NCI-H748 treated with DMSO at 0.1 percent for 48 hours (cell line): ENCODE measurements around the gene HENMT1.
"Not testable (repeated sequence)": the region's sequence is repeated elsewhere in the genome, so short reads cannot be mapped to it uniquely, and the experiment has no call there.

ENCODE experiments used
- DNase-seq: peaks from one replicate; lab custom pipeline; 2025; lab: John Stamatoyannopoulos, UW

Gene HENMT1

DNA sequence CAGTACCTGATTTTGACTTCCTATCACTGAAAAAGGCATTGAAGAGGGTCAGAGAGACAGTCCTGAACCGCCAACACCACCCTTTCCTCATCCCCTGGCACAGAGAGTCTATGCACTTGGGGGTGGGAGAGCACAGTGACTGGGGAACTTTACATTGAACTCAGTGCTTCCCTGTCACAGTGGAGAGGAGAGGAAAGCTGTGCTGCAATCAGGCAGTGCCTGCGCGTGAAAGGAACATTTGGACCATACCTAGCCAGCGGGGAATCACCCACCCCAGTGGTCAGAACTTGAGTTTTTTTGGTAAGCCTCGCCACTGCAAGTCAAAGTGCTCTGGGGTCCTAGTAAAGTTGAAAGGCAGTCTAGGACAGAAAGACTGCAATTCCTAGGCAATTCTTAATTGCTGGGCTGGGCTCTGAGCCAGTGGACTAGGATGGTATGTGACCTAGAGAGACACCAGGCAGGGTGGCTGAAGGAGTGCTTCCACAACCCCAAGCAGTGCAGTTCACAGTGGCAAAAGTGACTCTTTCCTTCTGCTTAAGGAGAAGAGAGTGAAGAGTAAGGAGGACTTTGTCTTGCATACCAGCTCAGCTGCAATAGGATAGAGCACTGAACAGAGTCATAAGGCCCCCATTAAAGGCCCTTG, 9.4 kb upstream of the HENMT1 start:
- DNase-seq: no peak

DNA sequence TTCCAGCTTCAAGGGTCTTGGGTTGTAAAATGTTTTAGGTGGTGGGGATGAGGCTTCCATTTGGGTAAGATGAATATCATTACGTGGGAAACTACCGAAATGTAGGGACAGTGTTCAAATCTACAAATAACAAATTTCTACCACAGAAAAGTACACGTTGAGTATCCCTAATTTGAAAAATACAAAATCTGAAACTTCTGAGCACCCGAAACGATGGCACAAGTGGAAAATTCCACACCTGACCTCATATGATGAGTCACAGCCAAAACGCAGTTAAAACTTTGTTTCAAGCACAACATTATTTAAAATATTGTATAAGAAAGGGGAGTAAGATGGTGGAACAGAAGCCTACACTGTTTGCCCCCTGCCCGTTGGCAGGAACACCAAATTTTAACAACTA, 8.8 kb upstream of the HENMT1 start:
- DNase-seq: no peak

DNA sequence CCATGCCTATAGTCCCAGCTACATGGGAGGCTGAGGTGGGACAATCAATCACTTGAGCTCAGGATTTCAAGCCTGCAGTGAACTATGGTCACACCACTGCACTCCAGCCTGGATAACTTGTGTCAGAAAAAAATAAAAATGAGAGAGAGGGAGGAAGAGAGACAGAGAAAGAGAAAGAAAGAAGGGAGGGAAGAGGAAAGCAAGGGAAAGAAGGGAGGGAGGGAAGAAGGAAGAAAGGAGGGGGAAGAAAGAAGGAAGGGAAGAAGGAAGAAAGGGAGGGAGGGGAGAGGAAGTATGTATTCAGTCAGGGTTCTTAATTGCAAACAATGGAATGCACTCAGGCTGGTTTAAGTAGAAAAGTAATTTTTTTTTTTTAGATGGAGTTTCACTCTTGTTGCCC, 7.9 kb upstream of the HENMT1 start:
- DNase-seq: no peak

DNA sequence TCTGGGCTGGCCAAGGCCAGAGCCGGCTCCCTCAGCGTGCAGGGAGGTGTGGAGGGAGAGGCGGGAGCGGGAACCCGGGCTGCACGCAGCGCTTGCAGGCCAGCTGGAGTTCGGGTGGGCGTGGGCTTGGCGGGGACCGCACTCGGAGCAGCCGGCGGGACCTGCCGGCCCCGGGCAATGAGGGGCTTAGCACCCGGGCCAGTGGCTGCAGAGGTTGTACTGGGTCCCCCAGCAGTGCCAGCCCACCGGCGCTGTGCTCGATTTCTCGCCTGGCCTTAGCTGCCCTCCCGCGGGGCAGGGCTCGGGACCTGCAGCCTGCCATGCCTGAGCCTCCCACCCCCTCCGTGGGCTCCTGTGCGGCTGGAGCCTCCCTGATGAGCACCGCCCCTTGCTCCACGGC, 6.5 kb upstream of the HENMT1 start:
- not testable (repeated sequence) for DNase-seq

GRCh38 chr1:108665771-108666170, 4.9 kb upstream of the HENMT1 start:
- no peak for DNase-seq

DNA sequence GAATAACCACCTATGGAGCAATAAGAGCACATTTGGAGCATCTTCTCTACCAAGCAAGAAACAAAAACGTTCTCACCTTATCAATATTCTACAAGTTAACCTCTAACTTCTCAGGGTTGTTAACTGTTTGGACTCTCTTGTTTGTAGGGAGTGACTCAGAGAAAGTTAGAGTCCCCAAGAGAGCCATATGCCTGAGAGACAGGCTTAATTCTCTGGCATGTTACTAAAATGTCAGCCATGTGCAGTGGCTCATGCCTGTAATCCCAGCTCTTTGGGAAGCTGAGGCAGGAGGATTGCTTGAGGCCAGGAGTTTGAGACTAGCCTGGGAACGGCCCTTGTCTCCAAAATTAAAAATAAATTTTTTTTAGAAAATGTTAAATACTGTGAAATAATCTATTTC, 4.2 kb upstream of the HENMT1 start:
- no peak for DNase-seq

DNA sequence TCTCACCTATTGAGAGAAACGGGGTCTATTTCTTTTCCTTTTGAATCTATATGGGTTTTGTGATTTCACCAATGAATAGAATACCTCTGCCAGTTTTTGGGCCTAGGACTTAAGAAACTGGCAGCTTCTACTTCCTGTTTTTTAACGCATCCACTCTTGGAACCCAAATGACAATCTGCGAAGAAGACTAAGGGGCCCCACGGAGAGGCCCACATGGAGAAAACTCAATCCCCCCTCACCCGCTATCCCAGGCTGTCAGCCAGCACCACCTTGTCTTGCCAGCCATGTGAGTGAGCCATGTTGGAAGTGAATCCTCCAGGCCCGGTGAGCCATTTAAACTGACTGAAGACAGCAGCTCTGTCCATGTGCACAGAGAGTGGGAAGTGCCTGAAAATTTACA, 3.6 kb upstream of the HENMT1 start:
- no peak for DNase-seq

DNA sequence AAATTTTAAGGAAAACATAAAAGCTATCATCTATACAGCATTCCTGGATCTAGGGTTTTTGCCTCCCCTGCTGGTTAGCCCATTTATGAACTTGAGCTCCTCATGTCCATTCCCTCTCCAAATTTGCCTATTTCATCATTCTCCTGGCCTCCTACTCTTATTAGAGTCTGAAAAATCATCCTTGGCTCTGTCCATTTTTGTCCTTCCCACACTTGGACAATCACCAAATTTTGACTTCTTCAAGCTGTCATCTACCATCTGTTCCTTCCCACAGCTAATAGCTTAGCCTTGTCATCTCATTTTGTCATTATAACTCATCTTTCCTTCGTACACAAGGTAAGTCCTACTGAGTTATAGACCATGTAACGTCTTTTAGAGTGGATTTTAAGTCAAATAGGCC, 2.2 kb upstream of the HENMT1 start:
- no peak for DNase-seq

GRCh38 chr1:108657356-108658080, 3.4 kb downstream of the HENMT1 start:
- DNase-seq: no peak

DNA sequence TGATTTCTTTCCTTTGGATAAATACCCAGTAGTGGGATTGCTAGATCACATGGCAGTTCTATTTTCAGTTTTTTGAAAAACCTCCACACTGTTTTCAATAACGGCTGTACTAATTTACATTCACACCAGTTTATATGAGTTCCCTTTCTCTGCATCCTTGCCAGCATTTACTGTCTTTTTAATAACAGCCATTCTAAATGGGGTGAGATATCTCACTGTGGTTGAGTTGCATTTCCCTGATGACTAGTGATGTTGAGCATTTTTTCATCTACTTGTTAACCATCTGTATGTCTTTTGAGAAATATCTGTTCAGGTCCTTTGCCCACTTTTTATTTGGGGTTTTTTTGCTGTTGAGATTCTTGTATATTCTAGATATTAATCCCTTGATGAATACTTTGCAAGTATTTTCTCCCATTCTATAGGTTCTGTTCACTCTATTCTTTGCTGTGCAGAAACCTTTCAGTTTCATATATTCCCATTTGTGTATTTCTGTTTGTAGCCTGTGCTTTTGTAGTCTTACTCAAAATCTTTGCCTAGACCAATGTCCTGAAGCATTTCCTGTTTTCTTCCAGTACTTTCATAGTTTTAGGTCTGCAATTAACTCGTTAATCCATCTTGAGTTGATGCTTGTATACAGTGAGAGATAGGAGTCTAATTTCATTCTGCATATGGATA, 7.3 kb downstream of the HENMT1 start:
- no peak for DNase-seq

DNA sequence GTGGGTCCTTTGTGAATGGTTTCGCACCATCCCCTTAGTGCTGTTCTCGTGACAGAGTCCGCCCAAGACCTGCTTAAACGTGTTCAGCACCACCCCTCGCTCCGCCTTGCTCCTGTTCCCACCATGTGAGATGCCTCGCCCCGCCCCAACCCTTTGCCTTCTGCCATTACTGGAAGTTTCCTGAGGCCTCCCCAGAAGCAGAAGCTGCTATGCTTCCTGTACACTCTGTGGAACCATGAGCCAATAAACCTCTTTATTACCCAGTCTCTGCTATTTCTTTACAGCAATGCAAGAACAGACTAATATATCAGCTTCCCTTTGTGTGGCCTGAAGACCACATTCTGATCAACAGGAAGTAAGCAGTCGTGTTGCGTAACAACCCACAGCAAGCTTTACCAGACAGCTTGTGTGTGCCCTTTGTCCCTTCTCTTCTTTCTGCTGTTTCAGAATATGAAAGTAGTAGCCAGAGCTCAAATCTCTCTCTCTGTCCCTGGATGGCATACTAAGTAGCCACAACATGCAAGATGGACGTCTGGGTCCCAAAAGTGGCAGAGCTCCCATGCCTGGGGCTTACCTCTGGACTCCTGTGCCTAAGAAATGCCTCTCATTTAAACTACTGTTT, 14.1 kb downstream of the HENMT1 start:
- no peak for DNase-seq

- no peak for DNase-seq
Measured at GRCh38 chr1:108646265-108646647, 14.6 kb downstream of the HENMT1 start.

DNA sequence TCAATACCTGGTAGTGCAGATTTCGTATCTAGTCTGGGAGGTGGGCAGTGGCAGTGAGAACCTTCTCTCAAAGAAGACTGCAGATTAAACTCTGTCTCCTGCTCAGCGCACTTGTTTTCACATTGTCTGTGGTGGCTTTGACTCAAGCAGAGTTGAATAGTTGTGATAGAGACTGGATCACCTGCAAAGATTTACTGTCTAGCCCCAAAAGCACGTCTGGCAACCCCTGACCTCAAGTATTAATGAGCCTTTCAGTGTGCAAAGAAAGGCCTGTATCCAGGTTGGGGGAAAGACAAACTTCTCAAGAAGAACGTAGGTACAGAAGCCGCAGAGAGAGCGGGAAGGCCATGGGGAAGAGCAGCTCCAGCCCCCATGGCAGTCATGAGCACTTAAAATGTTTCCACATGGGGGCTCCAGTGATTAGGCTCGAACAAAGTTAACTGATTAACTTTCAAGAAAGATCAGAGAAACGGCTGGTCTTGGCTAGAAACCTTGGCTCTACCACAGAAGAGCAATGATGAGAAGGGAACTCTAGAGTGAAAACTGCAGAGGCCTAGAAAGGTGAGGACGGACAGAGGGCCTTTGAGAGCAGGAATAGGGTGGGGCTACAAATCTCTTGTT, 15.2 kb downstream of the HENMT1 start:
- DNase-seq: no peak

GRCh38 chr1:108644984-108645383, 15.9 kb downstream of the HENMT1 start:
- DNase-seq: no peak

- DNase-seq: peak; percentile 48
Measured at GRCh38 chr1:108643492-108644335, 17.2 kb downstream of the HENMT1 start.

DNA sequence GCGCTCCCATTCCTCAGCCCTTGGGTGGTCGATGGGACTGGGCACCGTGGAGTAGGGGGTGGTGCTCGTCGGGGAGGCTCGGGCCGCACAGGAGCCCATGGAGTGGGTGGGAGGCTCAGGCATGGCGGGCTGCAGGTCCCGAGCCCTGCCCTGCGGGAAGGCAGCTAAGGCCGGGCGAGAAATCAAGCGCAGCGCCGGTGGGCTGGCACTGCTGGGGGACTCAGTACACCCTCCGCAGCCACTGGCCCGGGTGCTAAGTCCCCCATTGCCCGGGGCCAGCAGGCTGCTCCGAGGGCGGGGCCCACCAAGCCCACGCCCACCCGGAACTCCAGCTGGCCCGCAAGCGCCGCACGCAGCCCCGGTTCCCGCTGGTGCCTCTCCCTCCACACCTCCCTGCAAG, 20.0 kb downstream of the HENMT1 start:
- DNase-seq: not testable (repeated sequence)

GRCh38 chr1:108639899-108640560, 20.9 kb downstream of the HENMT1 start:
- no peak for DNase-seq

DNA sequence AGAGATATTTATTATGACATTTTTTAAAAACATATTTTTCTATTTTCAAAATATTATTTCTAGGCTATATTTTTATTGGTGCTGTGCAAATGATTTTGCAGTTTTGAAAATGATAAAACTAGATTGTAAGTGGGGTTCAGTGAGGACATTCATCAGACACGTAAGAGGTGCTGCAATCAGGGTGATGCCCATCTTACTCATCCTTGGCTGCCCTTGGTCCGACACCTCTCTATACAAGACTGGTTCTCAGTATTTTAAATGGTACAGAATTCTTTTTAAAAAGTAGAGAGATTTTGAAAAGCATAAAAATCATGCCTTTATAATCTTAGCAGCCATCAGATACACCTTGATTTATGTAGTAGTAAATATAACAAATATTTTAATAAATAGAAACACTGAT, 24.0 kb downstream of the HENMT1 start:
- DNase-seq: no peak

- DNase-seq: no peak
Measured at GRCh38 chr1:108634521-108634920, 26.4 kb downstream of the HENMT1 start.

DNA sequence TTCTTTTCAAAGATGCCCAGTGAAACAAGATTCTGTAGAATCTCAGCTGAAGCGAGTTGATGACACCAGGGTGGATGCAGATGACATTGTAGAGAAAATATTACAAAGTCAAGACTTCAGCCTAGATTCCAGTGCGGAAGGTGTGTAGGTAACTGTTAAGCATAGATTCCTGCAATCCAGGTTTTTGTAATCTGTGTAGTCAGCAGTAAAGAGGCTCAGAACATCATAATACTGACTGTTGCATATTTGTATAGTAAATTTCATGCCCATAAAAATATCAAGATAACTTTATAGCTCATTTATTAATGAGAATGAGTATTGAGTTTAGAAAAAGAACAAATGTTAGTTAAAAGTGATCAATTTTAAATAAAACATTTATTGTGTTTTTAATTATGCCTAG, 32.2 kb downstream of the HENMT1 start:
- DNase-seq: no peak

- no peak for DNase-seq
Measured at GRCh38 chr1:108627951-108628350, 32.9 kb downstream of the HENMT1 start.
